C4-2B (cell line): Measurements from ENCODE around the gene DDX27.

ENCODE experiments used
- H3K27ac ChIP-seq: fragments of 450-650 bp; 2 replicates; pipeline ENCODE4 v1.5.1; 2017
- ZFX ChIP-seq: fragments of 450-650 bp; IDR thresholded peaks from 2 replicates; pipeline ENCODE4 v1.6.1; 2017
- TF ChIP-seq, protein P1 (sequence below): fragments of 450-650 bp; conservative IDR thresholded peaks from 2 replicates; pipeline ENCODE4 v1.5.1; 2017; ENCODE audit warnings: mild to moderate bottlenecking

DDX27 gene

DNA sequence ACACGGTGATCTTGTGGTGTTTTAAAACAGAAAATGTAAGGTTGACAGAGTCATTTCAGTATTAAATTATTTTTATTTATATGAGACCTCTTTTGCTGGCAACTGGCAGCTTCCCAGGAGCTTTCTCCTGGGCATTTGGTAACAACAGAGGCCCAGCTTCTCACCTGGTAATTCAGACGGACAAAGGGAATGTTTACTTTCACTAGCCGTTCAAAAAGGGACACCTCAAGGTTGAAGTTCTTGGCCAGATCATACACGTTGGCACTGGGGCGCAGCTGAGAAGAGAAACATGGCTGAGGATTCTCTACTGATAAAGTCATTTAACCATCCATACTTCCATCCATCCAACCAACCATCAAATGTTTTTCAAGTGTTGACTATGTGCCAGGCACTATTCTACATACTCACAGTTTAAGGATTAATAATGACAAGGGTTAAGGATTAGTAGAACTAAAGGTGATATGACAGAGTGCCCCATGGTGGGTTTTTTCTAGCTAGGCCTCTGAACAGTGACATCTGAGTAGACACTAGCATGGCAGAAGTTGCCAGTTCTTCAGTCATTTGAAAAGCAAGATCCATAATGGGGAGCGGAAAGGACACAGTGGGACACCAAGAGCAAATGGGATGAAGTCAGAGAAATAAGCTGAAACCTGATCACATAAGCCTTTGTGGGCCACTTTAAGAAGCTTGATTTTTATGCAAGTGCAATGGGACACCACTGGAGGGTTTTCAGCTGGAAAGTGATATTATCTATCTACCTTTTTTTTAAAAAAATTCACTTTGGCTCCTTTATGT lies 33.5 kb downstream of the DDX27 start:
- TF ChIP-seq, protein P1, sequence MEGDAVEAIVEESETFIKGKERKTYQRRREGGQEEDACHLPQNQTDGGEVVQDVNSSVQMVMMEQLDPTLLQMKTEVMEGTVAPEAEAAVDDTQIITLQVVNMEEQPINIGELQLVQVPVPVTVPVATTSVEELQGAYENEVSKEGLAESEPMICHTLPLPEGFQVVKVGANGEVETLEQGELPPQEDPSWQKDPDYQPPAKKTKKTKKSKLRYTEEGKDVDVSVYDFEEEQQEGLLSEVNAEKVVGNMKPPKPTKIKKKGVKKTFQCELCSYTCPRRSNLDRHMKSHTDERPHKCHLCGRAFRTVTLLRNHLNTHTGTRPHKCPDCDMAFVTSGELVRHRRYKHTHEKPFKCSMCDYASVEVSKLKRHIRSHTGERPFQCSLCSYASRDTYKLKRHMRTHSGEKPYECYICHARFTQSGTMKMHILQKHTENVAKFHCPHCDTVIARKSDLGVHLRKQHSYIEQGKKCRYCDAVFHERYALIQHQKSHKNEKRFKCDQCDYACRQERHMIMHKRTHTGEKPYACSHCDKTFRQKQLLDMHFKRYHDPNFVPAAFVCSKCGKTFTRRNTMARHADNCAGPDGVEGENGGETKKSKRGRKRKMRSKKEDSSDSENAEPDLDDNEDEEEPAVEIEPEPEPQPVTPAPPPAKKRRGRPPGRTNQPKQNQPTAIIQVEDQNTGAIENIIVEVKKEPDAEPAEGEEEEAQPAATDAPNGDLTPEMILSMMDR = no peak
- no peak for TF ChIP-seq ZFX
- no peak overlapping the region for H3K27ac ChIP-seq

DNA sequence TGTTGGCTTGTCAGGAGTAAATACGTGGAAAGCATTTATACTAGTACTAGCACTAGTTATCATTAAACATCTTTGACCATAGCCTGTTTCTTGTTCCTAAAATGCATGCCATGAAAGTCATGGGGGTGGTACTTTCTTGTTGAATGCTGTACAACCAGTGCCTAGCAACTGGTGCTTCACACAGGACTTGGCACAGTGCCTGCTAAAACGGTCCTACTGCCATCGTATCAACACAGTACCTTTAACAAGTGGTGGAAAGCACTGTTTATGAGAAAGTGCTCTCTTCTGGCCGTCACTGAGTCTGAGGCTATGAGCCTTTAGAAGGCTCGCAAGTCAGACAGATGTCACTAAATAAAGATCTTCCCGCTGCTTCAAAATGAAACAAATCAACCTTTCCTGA lies 37.0 kb downstream of the DDX27 start:
- H3K27ac ChIP-seq = no peak overlapping the region
- TF ChIP-seq ZFX = no peak
- TF ChIP-seq, protein P1 = no peak

DNA sequence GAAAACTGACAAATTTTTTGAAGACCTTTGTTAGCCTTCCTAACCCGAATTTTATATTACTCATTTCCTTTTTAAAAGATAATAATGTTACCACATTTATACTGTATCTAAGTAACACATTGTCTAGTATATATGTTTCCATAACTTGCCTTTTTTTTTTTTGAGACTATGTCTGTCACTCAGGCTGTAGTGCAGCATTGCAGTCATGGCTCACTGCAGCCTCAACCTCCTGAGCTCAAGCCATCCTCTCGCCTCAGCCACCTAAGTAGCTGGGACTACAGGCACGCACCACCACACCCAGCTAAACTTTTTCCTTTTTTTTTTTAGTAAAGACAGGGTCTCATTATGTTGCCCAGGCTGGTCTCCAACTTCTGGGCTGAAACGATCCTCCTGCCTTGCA lies 40.1 kb downstream of the DDX27 start:
- no peak overlapping the region for H3K27ac ChIP-seq
- TF ChIP-seq, protein P1 = no peak
- TF ChIP-seq ZFX = no peak

DNA sequence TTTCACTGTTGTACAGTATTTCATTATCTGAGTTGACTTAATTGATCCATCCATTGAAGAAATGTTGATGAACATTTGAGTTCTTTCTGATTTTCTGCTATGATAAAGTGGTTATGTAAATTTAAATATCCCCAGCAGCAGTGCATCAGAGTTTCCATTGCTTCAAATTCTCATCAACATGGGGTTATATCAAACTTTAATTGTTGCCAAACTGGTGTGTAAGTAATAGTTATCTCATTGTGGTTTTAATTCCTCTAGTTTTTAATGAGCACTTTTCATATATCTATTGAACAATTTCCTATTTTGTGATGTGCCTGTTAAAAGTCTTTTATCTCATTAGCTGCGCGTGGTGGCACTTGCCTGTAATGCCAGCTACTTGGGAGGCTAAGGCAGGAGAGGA lies 40.6 kb downstream of the DDX27 start:
- no peak overlapping the region for H3K27ac ChIP-seq

GRCh38 chr20:49260218-49260617 lies 41.0 kb downstream of the DDX27 start:
- no peak overlapping the region for H3K27ac ChIP-seq
- TF ChIP-seq, protein P1 = no peak
- no peak for TF ChIP-seq ZFX

More for the DNA sequence above, 40.6 kb downstream of the DDX27 start:
- TF ChIP-seq ZFX = no peak
- TF ChIP-seq, protein P1 = no peak

GRCh38 chr20:49261173-49261572 lies 42.0 kb downstream of the DDX27 start:
- H3K27ac ChIP-seq = no peak overlapping the region
- no peak for TF ChIP-seq ZFX
- TF ChIP-seq, protein P1 = no peak

- no peak for TF ChIP-seq ZFX
- TF ChIP-seq, protein P1 = no peak
- H3K27ac ChIP-seq = no peak overlapping the region
These were observed 43.2 kb downstream of the DDX27 start for GRCh38 chr20:49262444-49262843.
